Activated CD4-positive, CD25-positive, alpha-beta regulatory T cell (primary cell): ENCODE data around the gene ABCG8.

Experiments used
- DNase-seq, 4 experiments: peaks; one replicate each; lab custom pipeline; 2025; lab: John Stamatoyannopoulos, UW

ABCG8 gene

GRCh38 chr2:43925431-43925830, 86.7 kb downstream of the ABCG8 start:
- DNase-seq: no peak

DNA sequence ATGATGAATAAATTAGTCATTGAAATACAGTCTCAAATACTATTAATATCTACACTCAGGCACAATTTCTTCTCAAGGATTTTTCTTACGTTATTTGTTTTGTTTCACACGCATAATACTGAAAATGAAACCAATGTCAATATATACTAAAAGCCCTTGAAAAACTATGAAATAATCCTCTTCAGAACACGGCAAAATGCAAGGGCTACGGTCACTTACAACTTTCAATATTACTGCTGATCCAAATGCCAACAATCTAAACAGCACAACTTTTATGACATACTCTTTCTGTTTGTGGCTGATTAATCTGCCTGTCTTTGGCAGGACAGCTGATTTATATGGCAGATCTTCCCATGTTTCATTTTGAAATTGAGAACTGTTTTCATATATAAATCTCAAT, 88.7 kb downstream of the ABCG8 start:
- no peak for DNase-seq

GRCh38 chr2:43931293-43931692, 92.5 kb downstream of the ABCG8 start:
- no peak for DNase-seq
